Naive thymus-derived CD4-positive, alpha-beta T cell (primary cell): Measurements from ENCODE around the gene COG8. TPM values are rescaled to one million over a fixed set of nuclear protein-coding genes. Genes with fewer than 3 reads are reported as not detected.

ENCODE experiments used
- ATAC-seq: fragments of 150-1000 bp; cut with Tn5 transposase; 2 replicates; pipeline ENCODE4 v1.10.0; 2021; ENCODE audit warnings: mild to moderate bottlenecking, moderate library complexity
- CTCF ChIA-PET: fragments of 350-600 bp; sonication (Branson Sonifier 250); formaldehyde crosslinking; loops from one replicate; lab custom pipeline; 2021; ENCODE audit warnings: antibody characterized with exemption; lab: Charles Lee
- POLR2A ChIA-PET: fragments of 350-600 bp; sonication (Branson Sonifier 250); formaldehyde crosslinking; loops from one replicate; lab custom pipeline; 2021; ENCODE audit warnings: antibody characterized with exemption, inconsistent platforms; lab: Charles Lee
- DNase-seq, 9 donors: peaks; one replicate each; pipeline versions ENCODE4 v3.0.0 to v3.0.0-alpha.2; 2020 to 2022; ENCODE audit warnings: mixed read lengths in 1 of 9
- H3K27ac ChIP-seq: one replicate; pipeline ENCODE4 v1.7.0; 2013; ENCODE audit warnings: mild to moderate bottlenecking, low read depth, low read length, moderate library complexity
- H3K27me3 ChIP-seq, 2 donors: one replicate each; pipeline ENCODE4 v1.7.0; 2013; ENCODE audit warnings: low read length in 2 of 2, mild to moderate bottlenecking in 2 of 2, moderate library complexity in 2 of 2; ENCODE audit not compliant: control insufficient read depth in 2 of 2, insufficient read depth in 2 of 2
- H3K36me3 ChIP-seq, 3 experiments: 1 replicate in 2 of 3; 2 replicates in 1 of 3; pipeline ENCODE4 v1.7.0; 2013; ENCODE audit warnings: low read length in 3 of 3, mild to moderate bottlenecking in 3 of 3, moderate library complexity in 1 of 3; ENCODE audit not compliant: insufficient read depth in 3 of 3, control insufficient read depth in 2 of 3
- H3K4me1 ChIP-seq, 2 donors: one replicate each; pipeline ENCODE4 v1.7.0; 2013; ENCODE audit warnings: low read length in 2 of 2, mild to moderate bottlenecking in 2 of 2, moderate library complexity in 1 of 2; ENCODE audit not compliant: control insufficient read depth in 2 of 2, insufficient read depth in 2 of 2
- H3K4me3 ChIP-seq: 2 replicates; pipeline ENCODE4 v1.7.0; 2013; ENCODE audit warnings: mild to moderate bottlenecking, low read length
- H3K9me3 ChIP-seq, 3 experiments: 1 replicate in 2 of 3; 2 replicates in 1 of 3; pipeline ENCODE4 v1.7.0; 2013; ENCODE audit warnings: low read length in 3 of 3; ENCODE audit not compliant: control insufficient read depth in 2 of 3
- H3K27ac Mint-ChIP-seq, 9 donors: one replicate each; pipeline ENCODE4 v1.8.0; 2020 to 2022; ENCODE audit warnings: mixed read lengths in 9 of 9, mild to moderate bottlenecking in 8 of 9, moderate library complexity in 5 of 9, inconsistent platforms in 2 of 9
- H3K27me3 Mint-ChIP-seq, 5 donors: one replicate each; pipeline ENCODE4 v1.8.0; 2021 to 2022; ENCODE audit warnings: mixed read lengths in 5 of 5, mild to moderate bottlenecking in 1 of 5
- H3K36me3 Mint-ChIP-seq, 5 donors: one replicate each; pipeline ENCODE4 v1.8.0; 2020 to 2022; ENCODE audit warnings: mixed read lengths in 5 of 5, mild to moderate bottlenecking in 3 of 5, inconsistent platforms in 1 of 5
- H3K4me1 Mint-ChIP-seq, 7 donors: one replicate each; pipeline ENCODE4 v1.8.0; 2020 to 2022; ENCODE audit warnings: mixed read lengths in 7 of 7, mild to moderate bottlenecking in 3 of 7, inconsistent platforms in 1 of 7
- H3K4me3 Mint-ChIP-seq, 10 donors: one replicate each; pipeline ENCODE4 v1.8.0; 2020 to 2022; ENCODE audit warnings: mild to moderate bottlenecking in 10 of 10, mixed read lengths in 10 of 10, moderate library complexity in 6 of 10, inconsistent platforms in 2 of 10
- H3K9me3 Mint-ChIP-seq, 11 donors: one replicate each; pipeline ENCODE4 v1.8.0; 2020 to 2022; ENCODE audit warnings: mixed read lengths in 11 of 11, mild to moderate bottlenecking in 4 of 11, inconsistent platforms in 1 of 11, moderate library complexity in 1 of 11
- intact Hi-C, 2 donors: fragments of 100-400 bp; cut with micrococcal nuclease; formaldehyde crosslinking; loops; one replicate each; pipeline ENCODE4 v1.15.1; 2023
- polyA plus RNA-seq, 2 donors: library from polyadenylated mRNA; unstranded; fragments of 300-500 nt; fragmentation: Illumina TruSeq; gene quantifications; one replicate each; pipeline ENCODE4 v1.2.3, GENCODE V29; 2021
- total RNA-seq, 6 experiments: library from RNA in 5 of 6; stranded (reverse) in 5 of 6; gene quantifications; 1 replicate in 5 of 6; 2 replicates in 1 of 6; pipeline ENCODE4 v1.2.3 and lab custom pipeline; 2021 to 2026

The COG8 gene
- total and polyA plus RNA-seq, 7 experiments from 2014 or later: 29.5 to 73.7 (median 38.7) TPM

GRCh38 chr16:69329369-69330285, 9.7 kb downstream of the COG8 start:
- Mint-ChIP-seq H3K36me3 (peaks cover 0 to 26% (median 14%) of the 10 kb centered on the region in 5 donors), H3K4me1 (peaks cover 16 to 72% (median 61%) of the 10 kb centered on the region in 7 donors), H3K27ac (peak overlapping the region in 8 of 9 donors; percentile 17 to 77 (median 56)), H3K9me3 (no peaks in the 10 kb centered on the region), H3K27me3 (no peaks in the 10 kb centered on the region), H3K4me3 (peak overlapping the region; percentile 68 to 87 (median 76))
- Histone ChIP-seq H3K27ac (peak overlapping the region; percentile 90), H3K27me3 (no peaks in the 10 kb centered on the region), H3K9me3 (no peaks in the 10 kb centered on the region), H3K36me3 (peaks cover 5 to 50% (median 5%) of the 10 kb centered on the region in 3 experiments), H3K4me1 (peaks cover 13 to 37% of the 10 kb centered on the region in 2 donors), H3K4me3 (peak overlapping the region; percentile 64)
- peak; percentile 65 for ATAC-seq
- DNase-seq: peak in 2 of 9 donors; percentile 25 to 33
- intact Hi-C loops: loop anchor here (1.0 to 10.0 kb wide), 8 partner anchors 10 to 1245 kb away; partner anchors contain the start of genes COG8 (in 2 of the 2), NIP7 (in 2 of the 2), VPS4A (in 2 of the 2) and CHTF8 (in 1 of the 2)
- CTCF ChIA-PET: interaction anchor here (0.6 to 2.4 kb wide), 4 partner anchors 11 to 180 kb away, joined by 3 to 13 read pairs (median 4); partner anchors contain the start of gene NIP7
- POLR2A ChIA-PET: interaction anchor here (0.7 to 4.6 kb wide), 7 partner anchors 10 to 197 kb away, joined by 3 to 46 read pairs (median 5); partner anchors contain the start of genes CHTF8, COG8, NIP7 and UTP4

GRCh38 chr16:69328854-69329316, 10.5 kb downstream of the COG8 start:
- ATAC-seq (no peak), DNase-seq (no peak)
- intact Hi-C loops: no loop called here
- no peaks in the 10 kb centered on the region for H3K9me3 ChIP-seq
- Mint-ChIP-seq H3K9me3 (no peaks in the 10 kb centered on the region), H3K27ac (peak overlapping the region in 8 of 9 donors; percentile 28 to 77 (median 46)), H3K4me3 (peak overlapping the region; percentile 68 to 87 (median 76)), H3K36me3 (peaks cover 0 to 21% (median 8%) of the 10 kb centered on the region in 5 donors), H3K4me1 (peaks cover 10 to 68% (median 56%) of the 10 kb centered on the region in 7 donors), H3K27me3 (no peaks in the 10 kb centered on the region)
- H3K4me1 ChIP-seq: peaks cover 13 to 37% of the 10 kb centered on the region in 2 donors
- peak overlapping the region; percentile 90 for H3K27ac ChIP-seq
- POLR2A ChIA-PET: interaction anchor here (1.0 to 4.6 kb wide), 5 partner anchors 10 to 196 kb away, joined by 4 to 46 read pairs (median 5); partner anchors contain the start of genes CHTF8, COG8, NIP7 and UTP4
- CTCF ChIA-PET: interaction anchor here (1.4 to 2.4 kb wide), 2 partner anchors 12 to 16 kb away, joined by 4 to 13 read pairs; partner anchors contain the start of gene NIP7
- H3K4me3 ChIP-seq: peak overlapping the region; percentile 64
- H3K36me3 ChIP-seq: peaks cover 0 to 50% (median under 1%) of the 10 kb centered on the region in 3 experiments
- H3K27me3 ChIP-seq: no peaks in the 10 kb centered on the region

DNA sequence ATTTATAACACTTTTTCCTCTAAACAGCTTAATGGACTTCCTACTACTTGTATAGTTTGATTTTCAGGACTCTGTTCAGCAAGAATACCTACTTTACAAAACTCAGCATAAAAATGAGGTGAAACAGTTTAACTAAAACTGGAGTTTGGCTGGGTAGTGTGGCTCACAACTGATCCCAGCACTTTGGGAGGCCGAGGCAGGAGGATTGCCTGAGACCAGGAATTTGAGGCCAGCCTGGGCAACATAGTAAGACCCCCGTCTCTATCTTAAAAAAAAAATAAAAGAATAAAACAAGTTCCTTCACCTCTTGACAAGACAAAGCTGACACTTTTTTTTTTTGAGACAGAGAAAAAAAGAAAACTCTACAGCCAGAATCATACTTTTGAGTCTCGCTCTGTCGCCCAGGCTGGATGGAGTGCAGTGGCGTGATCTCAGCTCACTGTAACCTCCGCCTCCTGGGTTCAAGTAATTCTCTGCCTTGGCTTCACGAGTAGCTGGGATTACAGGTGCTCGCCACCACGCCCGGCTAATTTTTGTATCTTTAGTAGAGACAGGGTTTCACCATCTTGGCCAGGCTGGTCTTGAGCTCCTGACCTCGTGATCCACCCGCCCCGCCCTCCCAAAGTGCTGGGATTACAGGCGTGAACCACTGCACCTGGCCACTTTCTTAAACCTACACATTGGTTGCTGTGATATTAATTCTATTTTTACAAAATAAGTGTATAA, 11.6 kb downstream of the COG8 start:
- POLR2A ChIA-PET: interaction anchor here (0.8 to 4.6 kb wide), 5 partner anchors 10 to 485 kb away, joined by 4 to 46 read pairs (median 13); partner anchors contain the start of genes COG8 and NIP7

GRCh38 chr16:69326172-69326873, 13.0 kb downstream of the COG8 start:
- Histone ChIP-seq H3K27me3 (no peaks in the 10 kb centered on the region), H3K4me1 (peaks cover 13 to 31% of the 10 kb centered on the region in 2 donors), H3K4me3 (no peak overlapping the region), H3K9me3 (no peaks in the 10 kb centered on the region), H3K36me3 (peaks cover 0 to 65% (median 6%) of the 10 kb centered on the region in 3 experiments), H3K27ac (peak overlapping the region; percentile 17)
- DNase-seq (no peak), ATAC-seq (no peak)
- intact Hi-C loops: no loop called here
- CTCF ChIA-PET: interaction anchor here (1.1 kb wide), 1 partner anchor 11 kb away, joined by 3 read pairs; no protein-coding TSS in a partner anchor
- H3K4me1 Mint-ChIP-seq: peaks cover 16 to 57% (median 50%) of the 10 kb centered on the region in 7 donors
- POLR2A ChIA-PET: interaction anchor here (0.5 to 2.4 kb wide), 9 partner anchors 12 to 1202 kb away, joined by 3 to 13 read pairs (median 4); partner anchors contain the start of genes COG8, NIP7 and VPS4A
- H3K4me3 Mint-ChIP-seq: peak overlapping the region in 8 of 10 donors; percentile 12 to 51 (median 34)
- peaks cover 3 to 21% (median 13%) of the 10 kb centered on the region in 5 donors for H3K36me3 Mint-ChIP-seq
- H3K27ac Mint-ChIP-seq: peak overlapping the region in 7 of 9 donors; percentile 25 to 80 (median 69)
- no peaks in the 10 kb centered on the region for H3K27me3 Mint-ChIP-seq
- no peaks in the 10 kb centered on the region for H3K9me3 Mint-ChIP-seq

More for the DNA sequence above, 11.6 kb downstream of the COG8 start:
- Mint-ChIP-seq H3K27me3 (no peaks in the 10 kb centered on the region), H3K36me3 (peaks cover 0 to 18% (median 6%) of the 10 kb centered on the region in 5 donors), H3K4me3 (peak overlapping the region in 9 of 10 donors; percentile 16 to 87 (median 69)), H3K4me1 (peaks cover 10 to 63% (median 50%) of the 10 kb centered on the region in 7 donors), H3K9me3 (no peaks in the 10 kb centered on the region), H3K27ac (peak overlapping the region in 5 of 9 donors; percentile 19 to 86 (median 45))
- H3K9me3 ChIP-seq: no peaks in the 10 kb centered on the region
- H3K36me3 ChIP-seq: peaks cover 0 to 55% (median 0%) of the 10 kb centered on the region in 3 experiments
- no peak for ATAC-seq
- CTCF ChIA-PET: interaction anchor here (0.6 kb wide), 1 partner anchor 1443 kb away, joined by 5 read pairs; no protein-coding TSS in a partner anchor
- no peaks in the 10 kb centered on the region for H3K27me3 ChIP-seq
- peaks cover 13 to 31% of the 10 kb centered on the region in 2 donors for H3K4me1 ChIP-seq
- H3K4me3 ChIP-seq: no peak overlapping the region
- intact Hi-C loops: no loop called here
- H3K27ac ChIP-seq: peak overlapping the region; percentile 62
- no peak for DNase-seq

- no peak for DNase-seq
- Histone ChIP-seq H3K9me3 (no peaks in the 10 kb centered on the region), H3K4me1 (peaks cover 13 to 31% of the 10 kb centered on the region in 2 donors), H3K27ac (no peak overlapping the region), H3K27me3 (no peaks in the 10 kb centered on the region), H3K4me3 (no peak overlapping the region), H3K36me3 (peaks cover 5 to 70% (median 7%) of the 10 kb centered on the region in 3 experiments)
- H3K36me3 Mint-ChIP-seq: peaks cover 6 to 24% (median 13%) of the 10 kb centered on the region in 5 donors
- H3K27ac Mint-ChIP-seq: peak overlapping the region in 4 of 9 donors; percentile 59 to 75 (median 68)
- ChIA-PET CTCF (no interaction called here), POLR2A (interaction anchor here (1.0 to 2.4 kb wide), 5 partner anchors 11 to 54 kb away, joined by 3 to 13 read pairs (median 6); partner anchors contain the start of genes COG8, NIP7 and VPS4A)
- intact Hi-C loops: no loop called here
- no peaks in the 10 kb centered on the region for H3K27me3 Mint-ChIP-seq
- peak overlapping the region in 3 of 10 donors; percentile 16 to 38 (median 36) for H3K4me3 Mint-ChIP-seq
- H3K9me3 Mint-ChIP-seq: no peaks in the 10 kb centered on the region
- no peak for ATAC-seq
- peaks cover 20 to 54% (median 50%) of the 10 kb centered on the region in 7 donors for H3K4me1 Mint-ChIP-seq
Observed at GRCh38 chr16:69325784-69326171, 13.6 kb downstream of the COG8 start.
